Colonic mucosa (tissue), 4 donors: ENCODE results near the gene TCN1. TPM values are rescaled to one million over a fixed set of nuclear protein-coding genes. Genes with fewer than 3 reads are reported as not detected.
"Not testable (repeated sequence)": the region's sequence is repeated elsewhere in the genome, so short reads cannot be mapped to it uniquely, and the experiment has no call there.

Source experiments
- DNase-seq: peaks from one replicate; pipeline ENCODE4 v3.0.0-alpha.2; 2020
- H3K27ac ChIP-seq: fragments of 200-600 bp; one replicate; pipeline ENCODE4 v1.8.0; 2021
- H3K27me3 ChIP-seq: fragments of 200-600 bp; one replicate; pipeline ENCODE4 v1.8.0; 2021
- H3K36me3 ChIP-seq: fragments of 200-600 bp; one replicate; pipeline ENCODE4 v1.8.0; 2021
- H3K4me1 ChIP-seq: fragments of 200-600 bp; one replicate; pipeline ENCODE4 v1.8.0; 2021; ENCODE audit warnings: mild to moderate bottlenecking
- H3K4me3 ChIP-seq: fragments of 200-600 bp; one replicate; pipeline ENCODE4 v1.8.0; 2021
- H3K9ac ChIP-seq, 2 donors: one replicate each; pipeline ENCODE4 v1.7.0; 2013; ENCODE audit warnings: control low read depth in 2 of 2, low read depth in 2 of 2, low read length in 2 of 2
- H3K9me3 ChIP-seq: fragments of 200-600 bp; one replicate; pipeline ENCODE4 v1.8.0; 2021
- intact Hi-C: fragments of 100-400 bp; cut with DNase I; formaldehyde crosslinking; loops from one replicate; pipeline ENCODE4 v1.14.1; 2022
- total RNA-seq, 2 donors: library from RNA; stranded (reverse); fragmentation: NEBNext Ultra II Directional in 1 of 2; extraction: Animal tissue kit (Norgen Biotek cat#: 25700) in 1 of 2; gene quantifications; one replicate each; pipeline ENCODE4 v1.2.1, GENCODE V29; 2021
- TF ChIP-seq, protein P1 (sequence below): fragments of 200-600 bp; IDR thresholded peaks from one replicate; pipeline ENCODE4 v1.8.0; 2022; ENCODE audit warnings: antibody characterized with exemption, mild to moderate bottlenecking
- donor health status: healthy.
- donor health status: DM: no; HTN: no; CAD: no.
- donor health status: DM: no; HTN: no; CAD: no.

The TCN1 gene
- total RNA-seq, 2 donors from 2014 or later = 0.67 TPM; not detected in 1

DNA sequence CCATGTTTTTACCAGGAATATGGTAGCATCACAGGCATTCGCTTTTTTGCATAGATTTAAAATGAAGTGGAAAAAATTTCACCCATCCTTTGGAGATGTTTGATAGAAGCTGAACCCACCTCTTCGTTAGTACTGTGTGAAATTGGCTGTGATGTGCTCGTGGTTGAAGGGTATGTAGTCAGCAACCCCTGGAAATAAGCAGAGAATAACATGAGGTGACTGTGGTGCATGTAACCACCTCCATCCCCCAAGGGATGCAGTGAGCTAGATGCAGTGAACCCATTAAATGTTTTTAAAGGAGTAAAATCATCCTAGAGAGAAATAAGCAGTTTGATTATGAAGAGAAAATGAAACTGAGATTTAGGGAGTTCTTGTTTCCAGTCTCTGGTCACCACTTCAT lies 36.9 kb downstream of the TCN1 start:
- intact Hi-C loops = no loop called here
- no peaks in the 10 kb centered on the region for H3K9me3 ChIP-seq
- no peak for DNase-seq
- no peaks in the 10 kb centered on the region for H3K4me1 ChIP-seq
- H3K27ac ChIP-seq = no peak overlapping the region
- TF ChIP-seq, protein P1, sequence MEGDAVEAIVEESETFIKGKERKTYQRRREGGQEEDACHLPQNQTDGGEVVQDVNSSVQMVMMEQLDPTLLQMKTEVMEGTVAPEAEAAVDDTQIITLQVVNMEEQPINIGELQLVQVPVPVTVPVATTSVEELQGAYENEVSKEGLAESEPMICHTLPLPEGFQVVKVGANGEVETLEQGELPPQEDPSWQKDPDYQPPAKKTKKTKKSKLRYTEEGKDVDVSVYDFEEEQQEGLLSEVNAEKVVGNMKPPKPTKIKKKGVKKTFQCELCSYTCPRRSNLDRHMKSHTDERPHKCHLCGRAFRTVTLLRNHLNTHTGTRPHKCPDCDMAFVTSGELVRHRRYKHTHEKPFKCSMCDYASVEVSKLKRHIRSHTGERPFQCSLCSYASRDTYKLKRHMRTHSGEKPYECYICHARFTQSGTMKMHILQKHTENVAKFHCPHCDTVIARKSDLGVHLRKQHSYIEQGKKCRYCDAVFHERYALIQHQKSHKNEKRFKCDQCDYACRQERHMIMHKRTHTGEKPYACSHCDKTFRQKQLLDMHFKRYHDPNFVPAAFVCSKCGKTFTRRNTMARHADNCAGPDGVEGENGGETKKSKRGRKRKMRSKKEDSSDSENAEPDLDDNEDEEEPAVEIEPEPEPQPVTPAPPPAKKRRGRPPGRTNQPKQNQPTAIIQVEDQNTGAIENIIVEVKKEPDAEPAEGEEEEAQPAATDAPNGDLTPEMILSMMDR = no peak
- H3K27me3 ChIP-seq = no peaks in the 10 kb centered on the region
- no peak overlapping the region for H3K4me3 ChIP-seq
- H3K36me3 ChIP-seq = no peaks in the 10 kb centered on the region
- H3K9ac ChIP-seq = no peak overlapping the region

DNA sequence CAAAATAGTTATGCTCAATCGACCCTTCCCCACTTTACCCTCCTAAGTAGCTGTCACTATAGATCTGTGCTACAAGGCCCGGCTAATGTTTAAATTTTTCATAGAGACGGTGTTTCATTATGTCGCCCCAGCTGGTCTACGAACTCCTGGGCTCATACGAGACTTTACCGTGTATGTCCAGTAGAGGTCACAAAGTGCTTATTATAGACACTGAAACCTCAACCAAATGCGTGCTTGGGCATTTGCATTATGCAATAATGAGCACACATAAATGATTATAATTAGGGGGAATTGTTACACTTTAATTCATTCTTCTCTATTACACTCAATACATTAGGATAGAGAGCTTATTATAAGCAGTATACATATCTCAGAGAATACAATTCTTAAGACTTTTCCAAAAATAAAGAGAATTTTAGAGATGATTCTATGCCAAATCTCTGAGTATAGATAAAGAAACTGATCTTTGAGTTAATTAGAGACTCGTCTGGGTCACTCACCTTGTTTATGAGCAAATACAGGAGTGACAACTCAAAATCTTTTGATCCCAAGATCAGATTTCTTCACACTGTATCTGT lies 43.2 kb downstream of the TCN1 start:
- no peaks in the 10 kb centered on the region for H3K36me3 ChIP-seq
- H3K27me3 ChIP-seq = no peaks in the 10 kb centered on the region
- H3K27ac ChIP-seq = no peak overlapping the region
- no peak overlapping the region for H3K9ac ChIP-seq
- DNase-seq = peak; percentile 50
- H3K4me3 ChIP-seq = no peak overlapping the region
- intact Hi-C loops = loop anchor here (2.0 to 5.0 kb wide), 3 partner anchors 98 to 429 kb away; no protein-coding TSS in a partner anchor
- no peaks in the 10 kb centered on the region for H3K4me1 ChIP-seq
- TF ChIP-seq, protein P1 = peak; percentile 56
- no peaks in the 10 kb centered on the region for H3K9me3 ChIP-seq

DNA sequence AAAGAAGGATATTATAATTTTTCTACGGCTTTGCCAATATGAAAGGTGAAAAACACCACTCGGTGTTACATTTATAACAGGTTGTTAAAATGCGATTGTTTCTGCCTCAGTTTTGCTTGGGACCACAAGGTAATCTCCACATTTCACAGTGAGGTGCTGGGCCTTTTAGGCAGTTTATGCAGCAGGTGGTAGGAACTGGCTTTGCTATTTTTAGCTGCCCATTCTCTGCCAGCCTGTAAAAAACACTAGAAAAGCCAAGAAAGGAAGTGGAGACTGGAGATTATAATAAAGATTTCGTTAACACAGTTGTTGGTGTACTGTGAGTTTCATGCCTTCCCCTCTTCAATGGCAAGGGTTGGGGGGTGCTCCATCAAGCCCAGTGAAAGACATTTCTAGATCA lies 47.7 kb downstream of the TCN1 start:
- DNase-seq = no peak
- no peaks in the 10 kb centered on the region for H3K27me3 ChIP-seq
- H3K27ac ChIP-seq = no peak overlapping the region
- H3K4me3 ChIP-seq = no peak overlapping the region
- H3K4me1 ChIP-seq = no peaks in the 10 kb centered on the region
- no peaks in the 10 kb centered on the region for H3K9me3 ChIP-seq
- H3K9ac ChIP-seq = no peak overlapping the region
- TF ChIP-seq, protein P1 = no peak
- intact Hi-C loops = no loop called here
- no peaks in the 10 kb centered on the region for H3K36me3 ChIP-seq

DNA sequence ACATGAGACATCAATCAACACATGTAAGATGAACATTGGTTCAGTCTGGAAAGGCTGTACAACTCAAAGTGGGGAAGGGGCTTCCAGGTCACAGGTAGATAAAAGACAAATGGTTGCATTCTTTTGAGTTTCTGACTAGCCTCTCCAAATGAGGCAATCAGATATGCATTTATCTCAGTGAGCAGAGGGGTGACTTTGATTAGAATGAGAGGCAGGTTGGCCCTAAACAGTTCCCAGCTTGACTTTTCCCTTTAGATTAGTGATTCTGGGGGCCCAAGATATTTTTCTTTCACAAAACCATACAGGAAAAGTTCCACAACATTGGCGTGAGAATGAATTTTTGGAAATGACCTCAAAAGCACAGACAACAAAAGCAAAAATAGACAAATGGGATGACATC lies 49.9 kb downstream of the TCN1 start:
- H3K9ac ChIP-seq, DNase-seq, H3K36me3 ChIP-seq, intact Hi-C loops, H3K27me3 ChIP-seq, H3K4me3 ChIP-seq, H3K4me1 ChIP-seq, H3K9me3 ChIP-seq, H3K27ac ChIP-seq: not testable (repeated sequence)

DNA sequence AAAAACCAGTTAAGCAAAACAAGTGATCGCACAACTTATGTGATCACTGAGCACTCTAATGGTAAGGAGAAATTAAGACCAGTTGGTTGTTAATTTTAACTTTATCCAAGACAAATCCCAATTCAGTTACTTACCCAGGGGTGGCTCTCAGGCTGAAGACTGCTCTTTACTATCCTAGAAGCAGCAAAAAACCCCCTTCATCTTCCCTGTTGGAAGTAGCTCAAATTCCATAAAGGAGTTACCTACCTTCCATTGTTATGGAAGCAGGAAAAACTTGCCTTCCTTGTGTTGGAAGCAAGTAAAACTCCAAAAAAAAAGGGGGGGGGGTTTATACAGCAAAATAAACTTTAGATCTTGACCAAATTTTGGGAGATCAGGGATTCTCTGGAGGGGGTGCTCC lies 50.5 kb downstream of the TCN1 start:
- TF ChIP-seq, protein P1 = no peak
- intact Hi-C loops = no loop called here
- Histone ChIP-seq H3K9ac (no peak overlapping the region), H3K36me3 (no peaks in the 10 kb centered on the region), H3K4me3 (no peak overlapping the region), H3K27ac (no peak overlapping the region), H3K9me3 (no peaks in the 10 kb centered on the region), H3K27me3 (no peaks in the 10 kb centered on the region), H3K4me1 (no peaks in the 10 kb centered on the region)
- no peak for DNase-seq

DNA sequence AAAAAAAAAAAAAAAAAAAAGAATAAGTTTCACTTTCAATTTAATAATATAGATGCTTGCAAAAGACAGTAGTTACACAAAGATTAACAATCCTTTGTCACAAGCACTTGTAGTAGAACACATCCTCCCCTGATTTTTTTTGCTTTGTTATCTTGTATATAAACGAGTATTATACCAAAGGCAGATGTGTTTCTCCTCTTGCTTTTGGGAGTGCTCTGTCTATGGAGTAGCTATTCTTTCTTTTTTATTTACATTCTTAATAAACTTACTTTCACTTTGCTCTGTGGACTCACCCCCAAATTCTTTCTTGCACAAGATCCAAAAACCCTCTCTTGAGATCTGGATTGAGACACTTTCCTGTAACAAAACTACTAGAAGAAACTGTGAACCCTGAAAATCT lies 52.3 kb downstream of the TCN1 start:
- TF ChIP-seq, protein P1 = no peak
- no peak overlapping the region for H3K27ac ChIP-seq
- no peak for DNase-seq
- intact Hi-C loops = no loop called here
- H3K9ac ChIP-seq = no peak overlapping the region
- no peaks in the 10 kb centered on the region for H3K27me3 ChIP-seq
- H3K9me3 ChIP-seq = no peaks in the 10 kb centered on the region
- no peak overlapping the region for H3K4me3 ChIP-seq
- no peaks in the 10 kb centered on the region for H3K36me3 ChIP-seq
- H3K4me1 ChIP-seq = no peaks in the 10 kb centered on the region
